H9 (cell line): Measurements from ENCODE around the gene IMP3. TPM values are rescaled to one million over a fixed set of nuclear protein-coding genes. Genes with fewer than 3 reads are reported as not detected.

Experiments used
- DNase-seq: peaks from one replicate; pipeline ENCODE4 v3.0.0-alpha.2; 2017
- H2AFZ ChIP-seq: one replicate; pipeline ENCODE4 v1.6.1; 2013; ENCODE audit warnings: mild to moderate bottlenecking, low read length, control low read depth, moderate library complexity
- H2AK5ac ChIP-seq: 2 replicates; pipeline ENCODE4 v1.6.1; 2013; ENCODE audit warnings: low read length, control low read depth, mixed read lengths; ENCODE audit not compliant: insufficient read length
- H2BK120ac ChIP-seq: one replicate; pipeline ENCODE4 v1.6.1; 2013; ENCODE audit warnings: low read depth, mild to moderate bottlenecking, low read length, control low read depth, inconsistent platforms; ENCODE audit not compliant: poor library complexity, severe bottlenecking
- H2BK12ac ChIP-seq: 2 replicates; pipeline ENCODE4 v1.6.1; 2013; ENCODE audit warnings: low read length, control low read depth, mixed read lengths, low read depth; ENCODE audit not compliant: insufficient read length
- H2BK15ac ChIP-seq: 2 replicates; pipeline ENCODE4 v1.6.1; 2013; ENCODE audit warnings: low read depth, low read length, control low read depth
- H2BK20ac ChIP-seq: one replicate; pipeline ENCODE4 v1.6.1; 2013; ENCODE audit warnings: low read depth, mild to moderate bottlenecking, low read length, control low read depth, inconsistent platforms; ENCODE audit not compliant: poor library complexity, severe bottlenecking
- H2BK5ac ChIP-seq: 2 replicates; pipeline ENCODE4 v1.6.1; 2013; ENCODE audit warnings: low read length, control low read depth, mixed read lengths; ENCODE audit not compliant: insufficient read length
- H3K14ac ChIP-seq: 2 replicates; pipeline ENCODE4 v1.6.1; 2013; ENCODE audit warnings: low read length, control low read depth; ENCODE audit not compliant: insufficient read depth
- H3K18ac ChIP-seq: 2 replicates; pipeline ENCODE4 v1.6.1; 2013; ENCODE audit warnings: low read depth, mild to moderate bottlenecking, mixed read lengths, low read length, control low read depth; ENCODE audit not compliant: insufficient read length
- H3K23ac ChIP-seq: 2 replicates; pipeline ENCODE4 v1.6.1; 2013; ENCODE audit warnings: low read length, control low read depth, mixed read lengths, low read depth; ENCODE audit not compliant: insufficient read length
- H3K23me2 ChIP-seq: 2 replicates; pipeline ENCODE4 v1.6.1; 2013; ENCODE audit warnings: low read depth, mild to moderate bottlenecking, mixed read lengths, low read length, control low read depth; ENCODE audit not compliant: insufficient read length, poor library complexity, severe bottlenecking
- H3K27ac ChIP-seq: 2 replicates; pipeline ENCODE4 v1.5.1; 2013; ENCODE audit warnings: low read length, control low read depth, mixed read lengths, low read depth; ENCODE audit not compliant: insufficient read length
- H3K27me3 ChIP-seq: 2 replicates; pipeline ENCODE4 v1.6.1; 2013; ENCODE audit warnings: low read length, control low read depth, inconsistent platforms; ENCODE audit not compliant: insufficient read depth
- H3K4ac ChIP-seq: 2 replicates; pipeline ENCODE4 v1.6.1; 2013; ENCODE audit warnings: low read depth, mild to moderate bottlenecking, control low read depth, inconsistent platforms, low read length, moderate library complexity
- H3K4me1 ChIP-seq: 2 replicates; pipeline ENCODE4 v1.6.1; 2013; ENCODE audit warnings: low read length, control low read depth, inconsistent platforms; ENCODE audit not compliant: insufficient read depth
- H3K4me2 ChIP-seq: 2 replicates; pipeline ENCODE4 v1.6.1; 2013; ENCODE audit warnings: low read length, control low read depth, mixed read lengths; ENCODE audit not compliant: insufficient read length, insufficient read depth
- H3K56ac ChIP-seq: 2 replicates; pipeline ENCODE4 v1.6.1; 2013; ENCODE audit warnings: low read depth, mild to moderate bottlenecking, mixed read lengths, low read length, control low read depth; ENCODE audit not compliant: insufficient read length
- H3K79me1 ChIP-seq: 2 replicates; pipeline ENCODE4 v1.6.1; 2013; ENCODE audit warnings: low read depth, mild to moderate bottlenecking, moderate library complexity, low read length, control low read depth, inconsistent platforms; ENCODE audit not compliant: insufficient read depth, poor library complexity, severe bottlenecking
- H3K79me2 ChIP-seq: 2 replicates; pipeline ENCODE4 v1.6.1; 2013; ENCODE audit warnings: low read length, control low read depth, inconsistent platforms; ENCODE audit not compliant: insufficient read depth
- H3K9ac ChIP-seq: 2 replicates; pipeline ENCODE4 v1.6.1; 2013; ENCODE audit warnings: low read length, control low read depth, mixed read lengths; ENCODE audit not compliant: insufficient read length; ENCODE audit errors: extremely low read depth
- H3K9me3 ChIP-seq: one replicate; pipeline ENCODE4 v1.6.1; 2013; ENCODE audit warnings: low read depth, low read length, inconsistent platforms; ENCODE audit not compliant: control insufficient read depth
- H3T11ph ChIP-seq: one replicate; pipeline ENCODE4 v1.6.1; 2013; ENCODE audit warnings: mild to moderate bottlenecking, low read length, control low read depth, inconsistent platforms
- H4K20me1 ChIP-seq: one replicate; pipeline ENCODE4 v1.6.1; 2013; ENCODE audit not compliant: control insufficient read depth, insufficient read length, insufficient read depth
- H4K5ac ChIP-seq: 2 replicates; pipeline ENCODE4 v1.6.1; 2013; ENCODE audit warnings: low read depth, mild to moderate bottlenecking, mixed read lengths, low read length, control low read depth; ENCODE audit not compliant: insufficient read length
- H4K8ac ChIP-seq: replicated peaks from 2 replicates; pipeline ENCODE4 v1.6.1; 2013; ENCODE audit warnings: low read length, control low read depth, mixed read lengths, low read depth; ENCODE audit not compliant: insufficient read length
- H4K91ac ChIP-seq: 2 replicates; pipeline ENCODE4 v1.6.1; 2013; ENCODE audit warnings: low read depth, mild to moderate bottlenecking, moderate library complexity, mixed read lengths, low read length, control low read depth; ENCODE audit not compliant: insufficient read length
- H3K27ac Mint-ChIP-seq, 3 experiments: 2 replicates in 2 of 3; 3 replicates in 1 of 3; pipeline ENCODE4 v1.8.0; 2020 to 2021; ENCODE audit warnings: mixed read lengths in 3 of 3, mild to moderate bottlenecking in 1 of 3, moderate library complexity in 1 of 3
- H3K27me3 Mint-ChIP-seq: 2 replicates; pipeline ENCODE4 v1.8.0; 2021; ENCODE audit warnings: low read depth, mild to moderate bottlenecking, moderate library complexity, mixed read lengths
- H3K36me3 Mint-ChIP-seq, 3 experiments: 2 replicates in 2 of 3; 3 replicates in 1 of 3; pipeline ENCODE4 v1.8.0; 2020 to 2021; ENCODE audit warnings: low read depth in 3 of 3, mixed read lengths in 3 of 3; ENCODE audit not compliant: insufficient read depth in 1 of 3
- H3K4me1 Mint-ChIP-seq, 2 experiments: 2 replicates each; pipeline ENCODE4 v1.8.0; 2020; ENCODE audit warnings: mixed read lengths in 2 of 2
- H3K4me3 Mint-ChIP-seq, 2 experiments: 2 replicates in 1 of 2; 3 replicates in 1 of 2; pipeline ENCODE4 v1.8.0; 2020 to 2021; ENCODE audit warnings: mild to moderate bottlenecking in 2 of 2, mixed read lengths in 2 of 2, moderate library complexity in 1 of 2
- H3K9me3 Mint-ChIP-seq, 2 experiments: 2 replicates in 1 of 2; 3 replicates in 1 of 2; pipeline ENCODE4 v1.8.0; 2020; ENCODE audit warnings: mild to moderate bottlenecking in 2 of 2, mixed read lengths in 2 of 2, moderate library complexity in 1 of 2
- WGBS: extraction: QIAGEN DNeasy Blood & Tissue Kit; methylation state at CpG from one replicate; pipeline ENCODE4 v1.1.7; 2013; ENCODE audit warnings: missing lambda C conversion rate, low lambda C conversion rate, mixed read lengths; ENCODE audit not compliant: insufficient read length; ENCODE audit errors: extremely low coverage; 5-methylcytosine and 5-hydroxymethylcytosine counted together
- total RNA-seq: library from RNA; stranded (reverse); gene quantifications from 2 replicates; pipeline ENCODE4 v1.2.1, GENCODE V29; 2021
- TF ChIP-seq, protein P1 (sequence below): fragments of 200-600 bp; sonication (generic); conservative IDR thresholded peaks from 3 replicates; pipeline ENCODE4 v1.8.0; 2021; ENCODE audit warnings: antibody characterized with exemption, mild to moderate bottlenecking

IMP3 gene
- total RNA-seq, 1 experiment from 2014 or later: 97.9 TPM

GRCh38 chr15:75669191-75669878, 29.3 kb upstream of the IMP3 start:
- Histone ChIP-seq H2BK12ac (no peak overlapping the region), H3K4me2 (no peak overlapping the region), H3K23ac (no peak overlapping the region), H2BK20ac (no peak overlapping the region), H3K27ac (no peak overlapping the region), H3K4ac (no peak overlapping the region), H3K27me3 (no peaks in the 10 kb centered on the region), H3T11ph (no peak overlapping the region), H4K20me1 (no peaks in the 10 kb centered on the region), H3K79me1 (no peaks in the 10 kb centered on the region), H3K9me3 (no peaks in the 10 kb centered on the region), H4K5ac (no peak overlapping the region), H2BK120ac (no peak overlapping the region), H2BK5ac (no peak overlapping the region), H3K18ac (no peak overlapping the region), H2AFZ (no peak overlapping the region), H4K91ac (no peak overlapping the region), H4K8ac (no peak overlapping the region), H3K4me1 (peaks cover 8% of the 10 kb centered on the region; the same call in 1 of the 2 replicates), H2AK5ac (no peak overlapping the region), H2BK15ac (no peak overlapping the region), H3K79me2 (no peaks in the 10 kb centered on the region), H3K14ac (no peak overlapping the region; the same call in 1 of the 2 replicates), H3K9ac (no peak overlapping the region), H3K23me2 (no peaks in the 10 kb centered on the region), H3K56ac (no peak overlapping the region)
- peaks cover 0 to 2% (median 0%) of the 10 kb centered on the region in 3 experiments; a peak in 2 of 7 replicates for H3K36me3 Mint-ChIP-seq
- H3K9me3 Mint-ChIP-seq: no peaks in the 10 kb centered on the region; a peak in 1 of 5 replicates
- TF ChIP-seq, protein P1, sequence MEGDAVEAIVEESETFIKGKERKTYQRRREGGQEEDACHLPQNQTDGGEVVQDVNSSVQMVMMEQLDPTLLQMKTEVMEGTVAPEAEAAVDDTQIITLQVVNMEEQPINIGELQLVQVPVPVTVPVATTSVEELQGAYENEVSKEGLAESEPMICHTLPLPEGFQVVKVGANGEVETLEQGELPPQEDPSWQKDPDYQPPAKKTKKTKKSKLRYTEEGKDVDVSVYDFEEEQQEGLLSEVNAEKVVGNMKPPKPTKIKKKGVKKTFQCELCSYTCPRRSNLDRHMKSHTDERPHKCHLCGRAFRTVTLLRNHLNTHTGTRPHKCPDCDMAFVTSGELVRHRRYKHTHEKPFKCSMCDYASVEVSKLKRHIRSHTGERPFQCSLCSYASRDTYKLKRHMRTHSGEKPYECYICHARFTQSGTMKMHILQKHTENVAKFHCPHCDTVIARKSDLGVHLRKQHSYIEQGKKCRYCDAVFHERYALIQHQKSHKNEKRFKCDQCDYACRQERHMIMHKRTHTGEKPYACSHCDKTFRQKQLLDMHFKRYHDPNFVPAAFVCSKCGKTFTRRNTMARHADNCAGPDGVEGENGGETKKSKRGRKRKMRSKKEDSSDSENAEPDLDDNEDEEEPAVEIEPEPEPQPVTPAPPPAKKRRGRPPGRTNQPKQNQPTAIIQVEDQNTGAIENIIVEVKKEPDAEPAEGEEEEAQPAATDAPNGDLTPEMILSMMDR: no peak
- no CpG with 5 or more reads among the region's 14 CpGs for WGBS
- no peak overlapping the region for H3K4me3 Mint-ChIP-seq
- peaks cover 17 to 22% of the 10 kb centered on the region in 2 experiments for H3K4me1 Mint-ChIP-seq
- no peak for DNase-seq
- H3K27me3 Mint-ChIP-seq: peaks cover 1% of the 10 kb centered on the region; the same call in 1 of the 2 replicates
- peak overlapping the region in 1 of 3 experiments; percentile 62; a peak in 1 of 7 replicates for H3K27ac Mint-ChIP-seq
